8988T (cell line): Measurements from ENCODE around the gene NKAIN4.
"Not testable (repeated sequence)": the region's sequence is repeated elsewhere in the genome, so short reads cannot be mapped to it uniquely, and the experiment has no call there.

Source experiments
- DNase-seq: peaks from one replicate; pipeline ENCODE4 v3.0.0; 2011

NKAIN4 gene

DNA sequence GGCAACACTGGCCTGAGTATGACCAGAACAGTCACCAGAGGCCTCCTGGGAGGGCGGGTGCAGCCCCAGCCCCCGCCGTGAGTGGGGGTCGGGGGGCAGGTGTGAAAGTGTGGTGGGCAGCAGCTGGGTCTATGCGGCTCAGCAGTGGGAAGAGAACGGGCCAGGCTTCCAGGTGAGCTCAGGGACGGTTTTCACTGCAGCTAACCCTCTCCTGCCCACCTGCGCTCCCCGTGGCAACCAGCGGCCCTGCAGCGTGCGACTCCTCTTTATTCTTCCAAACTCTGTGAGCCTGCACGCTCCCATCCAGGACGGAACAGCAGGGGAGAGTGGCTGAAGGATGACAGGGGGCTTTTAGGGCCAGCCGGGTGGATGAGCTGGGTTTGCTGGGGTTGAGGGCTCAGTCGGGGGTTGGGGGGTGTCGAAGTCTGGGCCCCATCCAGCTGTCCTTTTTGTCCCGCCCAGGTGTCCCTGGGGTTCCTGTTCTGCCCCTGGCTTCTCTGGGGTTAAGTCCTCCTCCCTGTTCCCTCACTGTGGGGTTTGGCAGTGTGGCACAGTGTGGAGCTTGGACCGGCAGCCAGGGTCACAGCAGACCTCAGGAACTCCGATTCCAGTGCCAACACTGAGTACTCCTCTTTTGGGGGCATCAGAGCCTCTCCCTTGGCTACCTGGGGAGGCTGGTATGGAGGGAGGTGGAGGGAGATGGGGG is 19.4 kb downstream of the NKAIN4 start:
- peak; percentile 86 for DNase-seq

DNA sequence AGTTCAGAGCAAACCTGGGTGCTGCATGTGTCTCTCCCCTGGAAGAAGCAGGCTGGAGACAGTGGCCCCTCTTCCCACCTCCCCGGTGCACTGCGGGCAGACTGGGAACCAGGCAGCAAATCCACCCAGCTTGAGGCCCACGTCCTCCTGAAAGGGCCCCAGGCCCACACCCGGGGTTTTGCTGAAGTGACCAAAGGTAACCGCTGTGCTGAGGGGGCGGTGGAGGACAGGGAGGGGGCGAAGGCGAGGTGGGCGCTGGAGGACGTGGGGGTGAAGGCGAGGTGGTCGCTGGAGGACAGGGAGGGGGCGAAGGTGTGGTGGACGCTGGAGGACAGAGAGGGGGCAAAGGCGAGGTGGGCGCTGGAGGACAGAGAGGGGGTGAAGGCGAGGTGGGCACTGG is 20.3 kb downstream of the NKAIN4 start:
- no peak for DNase-seq

DNA sequence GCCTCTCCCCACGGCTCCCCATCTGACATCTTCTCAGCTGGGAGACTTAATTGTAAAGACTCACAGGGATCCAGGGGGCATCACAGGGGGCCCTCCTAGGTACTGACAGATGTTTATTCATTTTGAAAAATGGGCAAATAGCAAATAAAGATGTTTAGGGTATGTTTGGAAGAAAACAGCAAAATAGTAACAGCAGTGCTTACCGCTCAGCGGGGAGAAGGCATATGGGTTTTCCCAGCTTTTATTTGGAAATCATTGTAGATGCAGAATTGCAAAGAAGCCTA is 21.3 kb downstream of the NKAIN4 start:
- DNase-seq, result no peak

- DNase-seq, result no peak
Measured at GRCh38 chr20:63232235-63233060, 21.8 kb downstream of the NKAIN4 start.

DNA sequence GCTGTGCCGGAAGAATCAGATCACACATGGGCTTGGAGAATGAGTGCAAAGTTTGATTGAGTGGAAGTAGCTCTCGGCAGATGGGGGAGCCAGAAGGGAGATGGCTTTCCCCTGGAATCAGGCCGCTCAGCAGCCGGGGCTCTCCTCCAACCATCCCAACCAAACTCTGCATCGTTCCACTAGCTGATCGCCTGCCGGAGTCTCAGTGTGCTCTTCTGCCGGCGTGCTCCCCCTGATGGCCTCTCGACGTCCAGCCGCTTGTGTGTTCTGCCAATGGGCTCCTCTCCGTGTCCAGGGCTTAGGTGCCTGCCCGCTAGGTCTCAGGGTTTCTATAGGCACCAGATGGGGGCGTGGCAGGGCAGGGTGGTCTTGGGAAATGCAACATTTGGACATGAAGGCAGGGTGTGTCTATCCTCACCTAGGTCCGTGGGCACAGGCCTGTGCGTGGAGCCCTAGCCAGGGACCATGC is 23.4 kb downstream of the NKAIN4 start:
- DNase-seq, result no peak

DNA sequence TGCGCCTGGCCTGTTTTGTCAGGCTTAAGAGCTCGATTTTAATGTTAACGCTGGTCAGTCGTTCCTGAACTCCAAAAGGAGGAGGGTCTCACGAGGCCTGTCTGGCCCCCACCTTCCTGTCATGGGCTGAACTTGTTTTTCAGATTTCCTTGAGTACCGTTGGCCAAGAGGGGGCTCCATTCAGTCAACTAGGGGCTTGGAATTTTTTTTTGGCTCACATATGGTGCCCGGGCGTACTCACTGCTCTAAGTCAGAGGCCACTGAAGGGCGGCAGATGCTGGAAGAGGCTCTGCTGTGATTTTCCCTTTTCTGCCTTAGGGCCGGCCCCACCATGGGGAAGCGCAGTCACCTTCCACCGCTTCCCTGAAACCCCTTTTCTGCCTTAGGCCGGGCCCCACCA is 25.5 kb downstream of the NKAIN4 start:
- no peak for DNase-seq

- DNase-seq, result no peak
Measured at GRCh38 chr20:63227260-63227659, 27.0 kb downstream of the NKAIN4 start.

DNA sequence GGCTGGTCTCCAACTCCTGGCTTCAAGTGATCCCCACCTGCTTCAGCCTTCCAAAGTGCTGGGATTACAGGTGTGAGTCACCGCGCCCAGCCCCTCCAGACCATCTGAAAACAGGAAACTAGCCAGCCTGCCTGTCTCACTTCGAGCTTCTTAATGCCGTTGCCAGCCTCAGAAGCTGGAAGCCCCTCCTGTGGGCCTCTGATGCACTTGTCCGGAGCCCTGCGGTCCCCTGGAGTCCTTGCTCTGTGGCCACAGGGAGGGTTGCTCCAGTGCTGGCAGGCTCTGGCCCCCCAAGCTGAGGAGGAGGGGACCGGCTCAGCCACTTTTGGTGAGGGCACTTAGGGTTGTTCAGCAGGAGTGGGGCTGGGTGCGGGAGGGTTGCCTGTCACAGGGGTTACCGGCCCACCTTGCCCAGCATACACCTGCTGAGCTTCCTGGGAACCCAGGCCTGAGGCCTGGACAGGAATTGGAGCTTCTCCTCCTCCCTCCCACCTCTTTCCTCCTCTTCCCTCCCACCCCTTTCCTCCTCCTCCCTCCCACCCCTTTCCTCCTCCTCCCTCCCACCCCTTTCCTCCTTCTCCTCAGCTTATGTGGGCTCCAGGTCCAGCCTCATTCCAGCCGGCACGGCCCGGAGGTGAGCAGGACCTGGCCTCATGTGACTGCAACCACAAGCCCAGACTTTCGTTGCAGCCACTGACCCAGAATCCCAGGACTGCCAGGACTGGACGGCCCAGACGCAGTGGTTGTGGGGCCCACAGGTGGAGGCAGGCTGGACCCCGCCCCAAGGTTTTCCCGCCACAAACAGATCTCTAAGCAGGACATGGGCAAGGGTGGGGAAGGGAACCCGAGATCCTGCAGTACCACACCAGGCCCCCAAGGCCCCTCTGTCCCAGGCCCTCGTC is 28.0 kb downstream of the NKAIN4 start:
- DNase-seq, result no peak

DNA sequence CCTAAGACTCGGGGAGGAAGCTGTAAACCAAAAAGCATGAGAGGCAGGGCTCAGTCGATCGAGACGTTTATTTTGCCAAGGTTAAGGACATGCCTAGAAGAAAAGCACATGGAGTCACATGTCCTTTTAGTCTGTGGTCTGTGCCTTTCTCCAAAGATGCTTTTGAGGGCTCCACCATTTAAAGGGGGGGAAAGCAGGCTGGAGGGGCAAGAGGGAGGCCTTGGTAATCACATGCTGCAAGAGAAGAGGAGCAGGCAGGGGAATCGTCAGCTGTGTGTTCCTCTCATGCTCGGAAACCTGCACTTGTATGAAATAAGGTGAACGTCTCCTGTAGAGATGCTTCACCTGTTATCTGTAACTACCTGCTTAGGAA is 29.2 kb downstream of the NKAIN4 start:
- no peak for DNase-seq

GRCh38 chr20:63224412-63225081 is 29.7 kb downstream of the NKAIN4 start:
- DNase-seq, result no peak

- no peak for DNase-seq
Measured at GRCh38 chr20:63223826-63224207, 30.4 kb downstream of the NKAIN4 start.

GRCh38 chr20:63223121-63223825 is 31.0 kb downstream of the NKAIN4 start:
- no peak for DNase-seq

DNA sequence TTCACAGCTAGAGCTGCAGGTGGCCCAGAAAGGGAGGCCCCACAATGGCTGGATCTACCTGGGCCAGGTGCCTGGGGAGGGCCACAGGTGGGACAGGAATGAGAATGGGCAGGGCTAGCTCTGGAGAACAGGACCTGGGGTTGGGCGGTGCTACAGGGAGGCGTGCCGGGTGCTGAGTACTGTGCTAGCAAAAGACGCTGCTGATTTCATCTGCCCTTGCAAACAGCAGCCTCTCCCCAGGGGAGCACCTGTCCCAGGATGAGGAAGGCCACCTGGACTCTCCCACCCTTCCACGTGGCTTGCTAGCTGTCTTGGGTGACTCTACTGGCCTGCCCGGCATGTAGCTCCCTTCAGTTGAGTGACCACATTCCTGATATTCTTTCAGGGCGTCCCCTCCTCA is 31.7 kb downstream of the NKAIN4 start:
- DNase-seq, result no peak

DNA sequence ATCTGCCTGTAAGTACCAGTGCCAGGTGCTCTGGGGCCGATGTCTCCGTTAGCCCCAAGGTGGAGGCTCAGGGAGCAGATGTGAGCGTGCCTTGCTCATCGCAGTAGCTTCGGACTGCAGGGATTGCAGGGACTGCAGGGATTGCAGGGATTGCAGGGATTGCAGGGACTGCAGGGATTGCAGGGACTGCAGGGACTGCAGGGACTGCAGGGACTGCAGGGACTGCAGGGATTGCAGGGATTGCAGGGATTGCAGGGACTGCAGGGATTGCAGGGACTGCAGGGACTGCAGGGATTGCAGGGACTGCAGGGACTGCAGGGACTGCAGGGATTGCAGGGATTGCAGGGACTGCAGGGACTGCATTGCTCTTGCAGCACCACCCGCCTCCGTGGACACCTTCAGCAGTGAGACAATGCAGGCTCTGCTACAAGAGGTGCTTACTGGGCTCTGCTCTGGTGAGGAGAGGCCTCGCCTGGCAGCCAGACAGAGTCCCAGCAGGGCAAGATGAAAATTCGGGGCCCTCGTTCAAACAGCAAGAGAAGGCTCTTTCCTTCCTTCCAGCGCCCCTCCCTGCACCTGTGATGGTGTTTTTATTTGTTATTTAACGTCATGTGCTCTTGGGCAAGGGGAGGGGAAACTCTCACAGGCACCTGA is 32.7 kb downstream of the NKAIN4 start:
- DNase-seq, result not testable (repeated sequence)

GRCh38 chr20:63220696-63221399 is 33.4 kb downstream of the NKAIN4 start:
- no peak for DNase-seq

GRCh38 chr20:63219866-63220521 is 34.3 kb downstream of the NKAIN4 start:
- no peak for DNase-seq

- DNase-seq, result no peak
Measured at GRCh38 chr20:63219447-63219821, 34.8 kb downstream of the NKAIN4 start.

DNA sequence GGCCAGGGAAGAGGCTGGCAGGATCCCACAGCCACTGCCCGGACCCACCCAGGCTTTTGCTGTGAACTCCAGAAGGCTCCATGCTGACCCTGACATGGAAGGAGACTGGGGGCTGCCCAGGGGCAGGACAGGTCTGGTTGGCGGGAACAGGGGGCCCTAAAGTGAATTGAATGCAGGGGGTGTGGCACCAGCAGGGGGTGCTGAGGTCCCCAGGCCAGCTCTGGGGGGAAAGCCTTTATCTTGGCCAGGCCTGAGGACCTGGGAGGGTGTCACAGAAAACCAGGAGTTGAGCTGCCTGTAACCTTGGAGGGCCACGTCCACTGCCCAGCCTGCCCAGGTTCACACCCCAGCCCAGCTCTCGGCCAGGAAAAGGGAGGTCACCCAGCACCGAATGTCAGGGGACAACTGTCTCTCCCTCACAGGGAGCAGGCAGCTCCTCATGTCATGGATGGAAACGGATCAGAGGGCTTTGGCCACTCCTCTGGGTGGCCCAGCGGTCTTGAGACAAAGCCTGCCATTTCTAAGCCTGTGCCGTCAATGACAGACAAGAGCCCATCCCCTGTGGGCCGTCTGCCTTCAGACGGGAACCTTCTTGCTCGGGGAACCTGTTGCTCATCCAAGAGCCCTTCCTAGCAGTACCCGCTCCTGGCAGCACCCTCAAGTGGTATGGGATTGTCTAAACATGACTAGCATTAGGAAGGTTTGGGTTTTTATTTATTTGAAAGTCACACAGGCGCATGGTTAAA is 35.4 kb downstream of the NKAIN4 start:
- DNase-seq, result no peak

DNA sequence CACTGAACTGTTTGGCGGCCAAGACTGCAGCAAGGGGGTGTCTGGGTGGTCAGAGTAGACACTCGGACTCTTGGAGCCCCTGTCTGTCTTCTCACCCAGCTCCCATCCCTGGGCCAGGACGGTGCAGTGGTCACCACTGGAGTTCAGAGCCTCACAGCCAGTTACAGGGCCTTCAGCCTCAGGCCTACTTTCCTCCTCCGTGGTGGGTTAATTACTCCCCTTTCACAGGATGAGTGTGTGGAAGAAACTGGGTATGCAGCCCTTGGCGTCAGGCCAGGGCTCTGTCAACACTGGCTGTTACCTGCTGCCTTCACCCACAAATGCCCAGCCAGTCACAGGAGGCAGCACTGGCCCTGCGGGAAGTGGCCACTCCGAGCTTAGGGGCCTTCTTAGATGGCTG is 36.6 kb downstream of the NKAIN4 start:
- no peak for DNase-seq
